Lower leg skin (tissue), 3 donors: Measurements from ENCODE around the gene PPP6R3.

Experiments
- CTCF ChIP-seq, 3 donors: fragments of 450-650 bp; IDR thresholded peaks; one replicate each; pipeline ENCODE4 v1.5.1; 2016; ENCODE audit warnings: antibody characterized with exemption in 3 of 3, mild to moderate bottlenecking in 3 of 3, moderate library complexity in 2 of 3
- POLR2A ChIP-seq, 2 donors: fragments of 450-650 bp; IDR thresholded peaks; one replicate each; pipeline ENCODE4 v1.6.1; 2016 to 2017; ENCODE audit warnings: antibody characterized with exemption in 2 of 2, mild to moderate bottlenecking in 1 of 2, moderate library complexity in 1 of 2

GRCh38 chr11:68506908-68507307 is 46.4 kb downstream of the PPP6R3 start:
- TF ChIP-seq CTCF (IDR thresholded peaks at IDR 0.05) = no peak
- no peak for TF ChIP-seq POLR2A (IDR thresholded peaks at IDR 0.05)
